Islet of Langerhans (tissue), 1 donor: ENCODE measurements around the gene UQCRC1.

Source experiments
- FAIRE-seq: peaks from one replicate; lab custom pipeline; 2011; peaks lifted over from hg19 to GRCh38; lab: Jason Lieb, UNC

Gene UQCRC1

DNA sequence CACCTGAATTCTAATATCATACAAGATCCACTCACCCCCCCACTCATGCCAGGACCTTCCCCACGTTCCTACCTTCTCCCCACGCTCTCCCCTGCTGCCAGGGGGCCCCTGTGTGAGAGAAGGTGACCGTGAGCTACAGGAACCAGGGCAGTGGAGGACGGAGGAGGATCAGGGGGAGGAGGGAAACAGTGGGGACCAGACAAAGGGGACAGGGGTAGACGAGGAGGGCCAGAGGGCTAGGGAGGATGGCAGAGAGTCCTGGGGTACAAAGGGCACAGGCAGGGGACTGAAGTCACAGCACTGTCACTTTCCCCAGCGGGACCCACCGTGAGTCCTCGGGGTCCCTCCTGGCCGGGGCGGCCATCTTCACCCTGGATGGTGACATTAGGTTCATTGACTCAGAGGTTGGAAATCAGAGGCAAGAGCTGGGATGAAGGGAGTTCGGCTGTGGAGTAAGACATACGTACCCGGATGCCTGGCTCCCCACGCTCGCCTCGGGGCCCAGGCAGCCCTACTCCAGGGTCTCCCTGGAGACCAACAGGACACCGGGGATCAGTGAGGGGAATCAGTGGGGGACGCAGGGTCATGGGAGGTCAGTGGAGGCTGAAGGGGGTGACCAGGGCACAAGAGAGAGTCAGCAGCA is 39.5 kb downstream of the UQCRC1 start:
- FAIRE-seq, result no peak

DNA sequence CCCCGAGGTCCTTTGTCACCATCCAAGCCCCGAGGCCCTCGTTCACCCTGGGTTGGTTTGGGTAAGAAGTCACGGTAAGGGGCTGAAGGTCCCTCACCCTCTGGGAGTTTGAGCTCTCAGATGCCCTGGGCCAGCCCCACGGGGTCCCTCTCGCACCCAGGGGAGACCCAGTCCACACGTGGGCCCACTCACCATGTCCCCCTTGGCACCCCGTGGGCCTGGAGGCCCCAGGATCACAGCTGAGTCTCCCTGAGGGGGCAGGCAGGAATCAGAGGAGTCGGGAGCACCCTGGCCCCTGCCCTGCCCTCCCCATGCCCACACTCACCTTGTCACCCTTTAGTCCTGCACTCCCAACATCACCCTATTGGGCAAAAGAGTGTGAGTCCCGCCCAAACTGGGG is 40.0 kb downstream of the UQCRC1 start:
- no peak for FAIRE-seq

- no peak for FAIRE-seq
These were observed 41.0 kb downstream of the UQCRC1 start for GRCh38 chr3:48568476-48568875.

DNA sequence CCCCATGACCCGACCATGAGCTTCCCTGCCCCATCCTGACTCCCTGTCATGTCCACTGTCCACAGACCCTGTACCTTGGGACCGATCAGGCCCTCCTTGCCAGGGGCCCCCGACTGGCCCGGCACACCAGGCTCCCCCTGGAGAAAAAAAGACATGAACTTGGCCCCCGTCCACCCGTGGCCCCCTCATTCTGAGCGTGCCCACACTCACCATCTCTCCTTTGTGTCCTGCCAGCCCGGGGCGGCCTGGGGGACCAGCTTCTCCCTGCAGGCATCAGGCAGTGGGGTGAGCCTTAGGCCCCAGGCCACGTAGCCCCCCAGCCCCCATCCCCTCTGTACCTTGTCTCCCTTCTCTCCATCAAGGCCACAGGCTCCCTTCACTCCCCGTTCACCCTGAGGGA is 41.9 kb downstream of the UQCRC1 start:
- no peak for FAIRE-seq

DNA sequence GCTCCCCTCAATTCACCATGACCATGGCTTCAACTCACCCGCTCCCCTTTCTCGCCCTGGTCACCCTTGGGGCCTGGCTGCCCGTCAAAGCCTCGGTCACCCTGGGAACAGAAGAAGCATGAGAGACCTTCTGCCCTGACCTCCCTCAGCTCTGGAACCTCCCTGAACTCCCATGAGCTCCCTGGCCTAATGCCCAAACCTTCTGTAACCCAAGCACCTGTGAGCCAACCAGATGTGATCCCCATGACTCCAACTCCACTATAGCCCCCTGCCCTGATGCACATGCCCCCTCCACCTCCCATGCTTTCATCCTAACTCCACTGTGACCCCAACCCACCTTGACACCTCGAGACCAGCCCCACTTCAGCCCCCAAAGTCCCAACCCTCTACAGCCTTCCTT is 42.4 kb downstream of the UQCRC1 start:
- no peak for FAIRE-seq

- FAIRE-seq, result no peak
These were observed 43.1 kb downstream of the UQCRC1 start for GRCh38 chr3:48566401-48566760.

DNA sequence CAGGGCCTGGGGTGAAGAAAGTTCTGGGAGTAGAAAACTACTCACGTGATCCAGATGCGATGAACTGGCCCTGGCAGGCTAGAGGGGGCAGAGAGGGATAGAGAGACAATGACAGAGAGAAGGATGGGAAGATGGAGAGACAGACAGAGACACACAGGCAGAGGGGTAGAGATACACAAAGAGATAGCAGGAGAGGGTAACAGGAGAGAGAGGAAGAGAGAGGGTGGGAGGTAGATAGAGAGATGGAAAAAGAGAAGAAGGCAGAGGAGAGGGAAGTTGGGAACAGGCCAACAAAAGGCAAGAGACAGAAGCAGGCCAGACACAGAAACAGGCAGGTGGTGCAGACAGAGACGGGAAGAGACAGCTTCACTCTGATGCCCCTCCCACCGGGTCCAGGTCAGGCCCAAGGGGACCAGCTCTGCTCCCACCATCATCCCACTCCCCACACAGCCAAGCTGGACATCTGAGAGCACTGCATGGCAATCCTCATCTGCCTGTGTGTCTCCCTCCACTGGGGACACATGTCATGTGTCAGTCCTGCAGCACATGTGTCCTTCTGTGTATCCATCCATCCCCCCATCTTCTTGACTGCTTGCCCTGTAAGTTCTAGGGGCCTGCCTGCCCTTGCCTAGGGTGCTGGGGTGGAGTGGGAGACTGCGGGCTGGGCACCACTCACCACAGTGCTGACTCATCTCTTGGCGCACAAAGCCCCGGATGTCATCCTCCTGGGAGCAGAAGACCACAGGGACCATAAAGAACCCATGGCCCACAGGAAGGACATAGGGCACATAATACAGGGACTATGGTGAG is 43.6 kb downstream of the UQCRC1 start:
- no peak for FAIRE-seq

- no peak for FAIRE-seq
These were observed 44.3 kb downstream of the UQCRC1 start for GRCh38 chr3:48565186-48565585.

DNA sequence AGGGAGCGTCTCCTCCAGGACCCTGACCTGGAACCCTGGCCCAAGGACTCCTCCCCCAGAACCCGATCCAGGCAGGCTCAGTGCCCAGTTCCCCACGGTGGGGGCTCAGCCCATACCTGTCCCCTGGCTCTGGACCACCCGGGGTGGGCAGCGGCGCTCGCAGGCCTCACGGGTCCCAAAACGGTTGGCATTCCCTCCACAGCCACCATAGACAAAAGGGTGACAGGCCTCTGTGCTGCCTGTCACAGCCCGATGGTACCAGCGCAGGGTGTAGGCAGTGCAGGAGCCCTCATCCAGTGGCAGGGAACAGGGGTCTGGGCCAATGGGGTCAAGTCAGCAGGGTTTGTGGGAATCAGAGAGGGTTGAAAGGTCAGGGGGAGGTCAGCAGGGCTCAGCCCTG is 44.8 kb downstream of the UQCRC1 start:
- FAIRE-seq, result no peak

- no peak for FAIRE-seq
These were observed 45.4 kb downstream of the UQCRC1 start for GRCh38 chr3:48564022-48564421.

GRCh38 chr3:48563382-48563918 is 46.0 kb downstream of the UQCRC1 start, which contains the start of gene UCN2:
TSS of gene UCN2 (minus strand) at chr3:48563781. CDS start at chr3:48563124, 657 bp downstream.
- FAIRE-seq, result no peak

GRCh38 chr3:48562367-48563095 is 46.9 kb downstream of the UQCRC1 start:
- FAIRE-seq, result no peak

- no peak for FAIRE-seq
These were observed 48.3 kb downstream of the UQCRC1 start for GRCh38 chr3:48561045-48561736.

GRCh38 chr3:48560648-48561018 is 48.8 kb downstream of the UQCRC1 start:
- FAIRE-seq, result no peak

- no peak for FAIRE-seq
These were observed 50.8 kb downstream of the UQCRC1 start for GRCh38 chr3:48558493-48559134.

DNA sequence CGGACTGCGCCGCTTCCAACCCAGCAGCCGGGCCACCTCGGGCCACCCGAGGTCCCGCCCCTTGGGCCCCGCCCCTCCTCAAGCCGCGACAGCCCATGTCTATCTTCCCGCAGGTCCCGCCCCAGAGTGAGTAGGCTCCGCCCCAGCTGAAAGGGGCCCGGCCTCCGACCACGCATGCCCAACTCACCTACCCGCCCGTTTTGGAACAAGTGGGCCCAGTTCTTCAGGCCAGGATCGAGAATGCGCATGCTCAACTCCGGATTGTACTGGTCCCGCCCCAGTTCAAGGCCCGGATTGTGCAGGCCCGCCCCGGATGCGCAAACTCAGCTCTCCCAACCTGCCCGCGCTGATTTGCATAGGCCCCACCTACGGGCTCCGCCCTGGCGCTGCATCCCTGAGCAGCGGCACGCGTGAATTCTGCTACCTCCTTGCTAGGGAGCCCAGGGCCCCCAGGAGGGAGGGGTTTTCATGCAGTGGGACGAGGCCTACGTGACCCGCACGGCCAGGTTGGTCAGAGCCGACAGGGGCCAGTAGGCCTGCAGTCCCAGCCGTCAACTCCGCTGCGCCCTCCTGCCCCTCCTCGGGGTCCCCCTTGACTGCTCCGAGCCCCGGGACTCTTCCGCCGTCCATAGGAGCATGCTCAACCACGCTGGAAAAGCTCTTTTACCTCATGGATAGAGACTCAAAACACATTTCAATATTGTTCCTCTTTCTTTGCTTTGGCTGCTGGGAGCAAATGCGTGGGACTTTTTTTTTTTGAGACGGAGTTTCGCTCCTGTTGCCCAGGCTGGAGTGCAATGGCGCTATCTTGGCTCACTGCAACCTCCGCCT is 52.4 kb downstream of the UQCRC1 start, which contains the start of gene PFKFB4:
Gene PFKFB4 (minus strand): TSS at position 8 of the 831 bp plus-strand sequence. CDS start 26 bp downstream, outside the sequence.
- FAIRE-seq, result no peak

DNA sequence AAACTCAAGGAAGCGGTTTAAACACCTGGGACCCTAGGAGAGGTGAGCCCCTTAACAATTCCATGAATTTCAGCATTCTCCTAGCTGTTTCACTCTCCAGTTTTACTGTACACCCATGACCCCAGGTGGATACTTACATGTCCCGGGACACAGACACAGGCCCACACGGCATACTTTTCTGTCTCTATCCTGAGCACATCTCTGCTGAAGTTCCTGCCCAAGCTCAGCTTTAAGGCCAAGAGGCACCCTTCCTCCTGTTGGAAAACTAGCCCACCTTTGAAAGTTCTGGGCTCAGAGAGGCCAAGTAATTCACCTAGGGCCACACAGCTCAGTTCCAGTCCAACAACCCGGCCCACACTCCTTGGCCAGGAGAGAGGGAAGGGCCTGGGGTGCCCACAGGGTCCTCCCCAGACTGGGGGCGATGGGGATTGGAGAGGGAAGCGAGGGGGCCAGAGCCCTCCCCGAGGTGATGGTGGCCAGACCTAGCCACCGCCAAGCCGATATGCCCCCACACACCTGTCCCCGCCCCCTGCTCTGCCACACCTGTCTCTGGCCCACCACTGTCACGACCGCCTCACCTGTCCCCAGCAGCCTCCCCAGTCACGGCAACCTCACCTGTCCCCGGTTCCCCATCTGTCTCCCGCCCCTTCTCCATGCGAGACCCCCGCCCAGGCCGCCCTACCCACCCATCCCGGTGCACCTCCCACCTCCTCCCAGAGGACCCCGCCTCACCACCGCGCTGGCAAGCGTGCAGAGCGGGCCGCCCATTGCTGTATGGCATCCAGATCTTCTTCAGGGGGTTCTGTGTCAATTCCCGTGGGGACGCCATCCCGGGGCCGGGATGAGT is 53.3 kb downstream of the UQCRC1 start:
- FAIRE-seq, result no peak

- FAIRE-seq, result no peak
These were observed 54.1 kb downstream of the UQCRC1 start for GRCh38 chr3:48555231-48555948.
